Ishikawa (cell line): ENCODE data around the gene C9orf43.

Source experiments
- CEBPB ChIP-seq: IDR thresholded peaks from 2 replicates; pipeline ENCODE4 v1.6.1; 2012
- CREB1 ChIP-seq: IDR thresholded peaks from 2 replicates; pipeline ENCODE4 v1.6.1; 2012; ENCODE audit warnings: low read depth
- EGR1 ChIP-seq: IDR thresholded peaks from 2 replicates; pipeline ENCODE4 v1.6.1; 2012
- EP300 ChIP-seq: IDR thresholded peaks from 2 replicates; pipeline ENCODE4 v1.6.1; 2012; ENCODE audit warnings: borderline replicate concordance
- RAD21 ChIP-seq: IDR thresholded peaks from 2 replicates; pipeline ENCODE4 v1.6.1; 2012; ENCODE audit warnings: low read depth
- TF ChIP-seq, protein P1 (sequence below): IDR thresholded peaks from 2 replicates; pipeline ENCODE4 v1.6.1; 2012; ENCODE audit warnings: low read depth, mild to moderate bottlenecking

DNA sequence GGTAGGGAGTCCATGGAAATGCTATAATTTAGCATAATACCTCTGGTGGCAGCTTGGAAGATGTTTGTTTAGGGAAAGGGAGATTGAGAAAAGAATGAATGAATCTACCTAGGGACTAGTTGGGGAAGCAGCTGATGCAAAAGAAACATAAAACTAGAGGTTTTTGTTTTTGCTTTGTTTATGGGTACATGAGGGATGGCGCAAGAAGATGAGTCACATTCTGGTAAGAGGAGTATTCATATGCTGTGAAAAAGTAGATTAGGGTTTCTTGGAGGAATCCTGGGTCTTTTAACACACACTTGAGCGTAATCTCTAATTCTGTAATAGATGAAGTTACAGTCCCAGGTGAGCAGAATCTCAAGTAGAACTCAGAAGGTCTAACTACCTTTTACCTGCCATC lies 17.1 kb downstream of the C9orf43 start:
- TF ChIP-seq EGR1 (no peak), CREB1 (no peak), CEBPB (no peak), RAD21 (no peak), EP300 (no peak)
- TF ChIP-seq, protein P1, sequence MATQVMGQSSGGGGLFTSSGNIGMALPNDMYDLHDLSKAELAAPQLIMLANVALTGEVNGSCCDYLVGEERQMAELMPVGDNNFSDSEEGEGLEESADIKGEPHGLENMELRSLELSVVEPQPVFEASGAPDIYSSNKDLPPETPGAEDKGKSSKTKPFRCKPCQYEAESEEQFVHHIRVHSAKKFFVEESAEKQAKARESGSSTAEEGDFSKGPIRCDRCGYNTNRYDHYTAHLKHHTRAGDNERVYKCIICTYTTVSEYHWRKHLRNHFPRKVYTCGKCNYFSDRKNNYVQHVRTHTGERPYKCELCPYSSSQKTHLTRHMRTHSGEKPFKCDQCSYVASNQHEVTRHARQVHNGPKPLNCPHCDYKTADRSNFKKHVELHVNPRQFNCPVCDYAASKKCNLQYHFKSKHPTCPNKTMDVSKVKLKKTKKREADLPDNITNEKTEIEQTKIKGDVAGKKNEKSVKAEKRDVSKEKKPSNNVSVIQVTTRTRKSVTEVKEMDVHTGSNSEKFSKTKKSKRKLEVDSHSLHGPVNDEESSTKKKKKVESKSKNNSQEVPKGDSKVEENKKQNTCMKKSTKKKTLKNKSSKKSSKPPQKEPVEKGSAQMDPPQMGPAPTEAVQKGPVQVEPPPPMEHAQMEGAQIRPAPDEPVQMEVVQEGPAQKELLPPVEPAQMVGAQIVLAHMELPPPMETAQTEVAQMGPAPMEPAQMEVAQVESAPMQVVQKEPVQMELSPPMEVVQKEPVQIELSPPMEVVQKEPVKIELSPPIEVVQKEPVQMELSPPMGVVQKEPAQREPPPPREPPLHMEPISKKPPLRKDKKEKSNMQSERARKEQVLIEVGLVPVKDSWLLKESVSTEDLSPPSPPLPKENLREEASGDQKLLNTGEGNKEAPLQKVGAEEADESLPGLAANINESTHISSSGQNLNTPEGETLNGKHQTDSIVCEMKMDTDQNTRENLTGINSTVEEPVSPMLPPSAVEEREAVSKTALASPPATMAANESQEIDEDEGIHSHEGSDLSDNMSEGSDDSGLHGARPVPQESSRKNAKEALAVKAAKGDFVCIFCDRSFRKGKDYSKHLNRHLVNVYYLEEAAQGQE: no peak
